Karpas-422 (cell line): ENCODE measurements around the gene MAST3. TPM values are rescaled to one million over a fixed set of nuclear protein-coding genes. Genes with fewer than 3 reads are reported as not detected.

ENCODE experiments used
- DNase-seq: peaks from one replicate; pipeline ENCODE4 v3.0.0-alpha.2; 2015
- H2AFZ ChIP-seq: fragments of 200-600 bp; sonication (generic); 2 replicates; pipeline ENCODE4 v1.6.1; 2014; ENCODE audit warnings: antibody characterized with exemption, low read length, mixed read lengths
- H3K27ac ChIP-seq: fragments of 200-600 bp; sonication (generic); 2 replicates; pipeline ENCODE4 v1.5.1; 2014; ENCODE audit warnings: mild to moderate bottlenecking, low read length, moderate library complexity
- H3K27me3 ChIP-seq: fragments of 200-600 bp; sonication (generic); 2 replicates; pipeline ENCODE4 v1.6.1; 2014; ENCODE audit warnings: low read length, mixed read lengths
- H3K36me3 ChIP-seq: fragments of 200-600 bp; sonication (generic); 2 replicates; pipeline ENCODE4 v1.6.1; 2014; ENCODE audit warnings: low read length, mixed read lengths; ENCODE audit not compliant: insufficient read depth
- H3K4me1 ChIP-seq: fragments of 200-600 bp; sonication (generic); 2 replicates; pipeline ENCODE4 v1.6.1; 2014; ENCODE audit warnings: mild to moderate bottlenecking, low read length, mixed read lengths
- H3K4me2 ChIP-seq: fragments of 200-600 bp; sonication (generic); 2 replicates; pipeline ENCODE4 v1.6.1; 2014; ENCODE audit warnings: low read length, low read depth, mild to moderate bottlenecking; ENCODE audit not compliant: poor library complexity, severe bottlenecking
- H3K4me3 ChIP-seq: fragments of 200-600 bp; sonication (generic); 2 replicates; pipeline ENCODE4 v1.5.1; 2014; ENCODE audit warnings: mild to moderate bottlenecking, antibody characterized with exemption, low read length, mixed read lengths
- H3K79me2 ChIP-seq: fragments of 200-600 bp; sonication (generic); 2 replicates; pipeline ENCODE4 v1.6.1; 2014; ENCODE audit warnings: mild to moderate bottlenecking, low read length, mixed read lengths
- H3K9ac ChIP-seq: fragments of 200-600 bp; sonication (generic); 2 replicates; pipeline ENCODE4 v1.6.0; 2014; ENCODE audit warnings: low read length
- H3K9me2 ChIP-seq: fragments of 200-600 bp; sonication (generic), shearing (Covaris generic); replicated peaks from 2 replicates; pipeline ENCODE4 v1.6.0; 2014; ENCODE audit warnings: mild to moderate bottlenecking, low read length, moderate library complexity; ENCODE audit not compliant: insufficient read depth
- H3K9me3 ChIP-seq: fragments of 300-700, 200-600 bp; sonication (generic); 2 replicates; pipeline ENCODE4 v1.6.1; 2014; ENCODE audit warnings: low read length, mixed read lengths
- H4K20me1 ChIP-seq: fragments of 200-600 bp; sonication (generic); 2 replicates; pipeline ENCODE4 v1.6.1; 2014; ENCODE audit warnings: mild to moderate bottlenecking, antibody characterized with exemption, low read length, low read depth; ENCODE audit not compliant: insufficient read depth
- total RNA-seq: library from RNA; depleted of rRNA; stranded (reverse); fragments of >200 nt; shearing (Covaris generic); gene quantifications from 2 replicates; pipeline ENCODE4 v1.2.3, GENCODE V29; 2014; ENCODE audit warnings: low replicate concordance

MAST3 gene
- total RNA-seq, 1 experiment from 2014 or later, result 7.7 TPM

GRCh38 chr19:18118420-18119012, 20.9 kb downstream of the MAST3 start:
- Histone ChIP-seq H3K36me3 (peaks cover 3% of the 10 kb centered on the region; the same call in 1 of the 2 replicates), H3K27ac (peak overlapping the region; percentile 41), H3K4me1 (peaks cover 30% of the 10 kb centered on the region), H3K9me3 (no peaks in the 10 kb centered on the region), H3K27me3 (no peaks in the 10 kb centered on the region), H3K9ac (peak overlapping the region; percentile 86), H3K9me2 (no peaks in the 10 kb centered on the region), H2AFZ (peak overlapping the region; percentile 25; the same call in 1 of the 2 replicates), H3K79me2 (peaks cover 22% of the 10 kb centered on the region), H4K20me1 (no peaks in the 10 kb centered on the region), H3K4me2 (peak overlapping the region; percentile 84), H3K4me3 (peak overlapping the region; percentile 90)
- no peak for DNase-seq

DNA sequence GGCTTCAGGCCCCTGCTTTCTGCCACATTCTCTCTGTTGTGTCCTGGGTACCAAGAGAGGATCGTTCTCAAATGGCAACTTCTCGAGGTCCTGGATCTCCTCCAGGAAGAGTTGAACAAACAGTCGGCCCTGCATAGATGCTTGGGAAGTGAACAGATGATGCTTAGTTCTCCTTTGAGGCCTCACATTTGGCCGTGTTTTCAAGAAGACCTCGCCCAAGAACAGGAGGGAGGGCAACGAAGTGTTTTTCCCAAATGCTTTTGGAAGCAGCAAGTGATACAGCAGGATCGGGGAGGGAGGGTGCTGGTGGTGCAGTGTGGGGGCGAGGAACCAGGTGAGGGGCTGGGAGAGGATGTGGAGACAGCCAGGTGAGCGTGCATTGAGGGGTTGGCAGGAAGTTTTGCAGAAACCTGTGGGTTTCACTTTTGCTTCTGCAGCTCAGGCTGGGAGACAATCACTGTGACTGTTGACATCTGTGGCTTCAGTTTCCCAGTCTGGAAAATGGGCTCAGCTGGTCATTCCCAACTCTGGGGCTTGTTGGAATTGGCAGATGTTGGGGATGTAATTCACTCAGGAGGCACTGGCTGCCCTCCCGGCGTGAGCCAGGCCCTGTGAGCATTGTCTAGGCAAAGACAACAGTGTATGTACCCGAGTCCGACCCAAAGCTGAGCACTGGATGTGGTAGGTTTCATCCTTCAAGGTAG, 21.6 kb downstream of the MAST3 start:
- Histone ChIP-seq H3K36me3 (peaks cover 6% of the 10 kb centered on the region), H3K9me2 (no peaks in the 10 kb centered on the region), H3K79me2 (peaks cover 22% of the 10 kb centered on the region), H3K4me3 (peak overlapping the region; percentile 90), H3K9ac (peak overlapping the region; percentile 86), H4K20me1 (no peaks in the 10 kb centered on the region), H3K27me3 (no peaks in the 10 kb centered on the region), H3K9me3 (no peaks in the 10 kb centered on the region), H3K4me1 (peaks cover 30% of the 10 kb centered on the region), H3K27ac (peak overlapping the region; percentile 41), H2AFZ (no peak overlapping the region), H3K4me2 (peak overlapping the region; percentile 84)
- DNase-seq, result no peak

DNA sequence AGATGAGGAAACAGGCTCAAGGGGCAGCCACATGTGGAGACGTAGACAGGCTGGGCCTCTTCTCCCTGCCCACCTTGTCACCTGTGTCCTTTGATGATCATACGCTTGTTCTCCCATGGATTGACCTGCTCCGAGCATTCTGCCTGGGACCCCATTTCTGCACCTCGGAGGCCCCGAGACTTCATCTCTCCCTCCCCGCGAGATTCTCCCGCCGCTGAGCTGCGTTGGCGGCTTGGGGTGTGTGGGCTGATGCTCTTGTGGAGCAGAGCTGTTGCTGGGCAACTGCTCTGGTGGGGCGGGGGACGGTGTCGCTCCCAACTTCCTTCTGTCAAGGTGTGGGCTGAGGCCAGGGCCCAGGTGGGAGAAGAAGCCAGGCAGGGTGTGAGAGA, 22.1 kb downstream of the MAST3 start:
- peak; percentile 69 for DNase-seq
- peak overlapping the region; percentile 84 for H3K4me2 ChIP-seq
- peaks cover 30% of the 10 kb centered on the region for H3K4me1 ChIP-seq

DNA sequence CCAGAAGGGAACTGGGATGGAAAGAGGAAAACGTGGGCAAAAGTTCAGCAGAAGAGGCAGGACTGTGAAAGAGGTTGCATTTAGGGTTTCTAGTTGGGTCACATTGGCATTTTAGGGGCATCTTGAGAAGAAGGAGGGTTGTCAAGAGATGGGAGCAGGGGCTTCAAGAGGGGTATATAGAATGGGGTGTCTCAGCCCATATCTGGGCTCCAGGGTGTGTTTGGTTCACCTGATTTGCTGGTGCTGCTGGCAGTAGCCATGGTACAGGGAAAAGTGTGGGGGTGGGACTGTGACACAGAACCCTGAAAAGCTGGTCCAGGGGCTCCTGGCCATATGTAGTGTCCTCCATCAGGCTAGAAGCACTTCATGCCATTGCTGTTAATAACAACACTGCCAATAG, 22.5 kb downstream of the MAST3 start:
- H4K20me1 ChIP-seq, result no peaks in the 10 kb centered on the region

More for the DNA sequence above, 22.1 kb downstream of the MAST3 start:
- Histone ChIP-seq H2AFZ (no peak overlapping the region), H3K27me3 (no peaks in the 10 kb centered on the region), H3K4me3 (peak overlapping the region; percentile 90), H4K20me1 (no peaks in the 10 kb centered on the region), H3K9me2 (no peaks in the 10 kb centered on the region), H3K27ac (peak overlapping the region; percentile 41; the same call in 1 of the 2 replicates), H3K36me3 (peaks cover 7% of the 10 kb centered on the region), H3K79me2 (peaks cover 22% of the 10 kb centered on the region), H3K9ac (peak overlapping the region; percentile 86), H3K9me3 (no peaks in the 10 kb centered on the region)

DNA sequence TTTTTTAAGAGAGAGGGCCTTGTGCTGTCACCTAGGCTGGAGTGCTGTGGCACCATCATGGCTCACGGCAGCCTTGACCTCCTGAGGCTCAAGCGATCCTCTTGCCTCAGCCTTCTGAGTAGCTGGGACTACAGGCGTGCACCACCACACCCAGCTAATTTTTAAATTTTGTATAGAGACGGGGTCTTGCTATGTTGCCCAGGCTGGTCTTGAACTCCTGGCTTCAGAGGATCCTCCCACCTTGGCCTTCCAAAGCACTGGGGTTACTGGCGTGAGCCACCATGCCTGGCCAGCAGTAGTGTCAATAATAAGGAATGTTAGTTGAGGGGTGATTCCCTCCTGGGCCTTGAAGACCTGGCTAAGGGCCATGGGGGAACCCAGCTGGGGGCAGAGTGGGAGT, 23.6 kb downstream of the MAST3 start:
- peaks cover 22% of the 10 kb centered on the region for H3K79me2 ChIP-seq
- no peak for DNase-seq
- H3K4me1 ChIP-seq, result peaks cover 30% of the 10 kb centered on the region
- H4K20me1 ChIP-seq, result no peaks in the 10 kb centered on the region
- no peaks in the 10 kb centered on the region for H3K9me2 ChIP-seq
- H2AFZ ChIP-seq, result no peak overlapping the region
- H3K9ac ChIP-seq, result no peak overlapping the region
- H3K27me3 ChIP-seq, result no peaks in the 10 kb centered on the region
- H3K4me3 ChIP-seq, result no peak overlapping the region
- no peaks in the 10 kb centered on the region for H3K9me3 ChIP-seq
- H3K27ac ChIP-seq, result no peak overlapping the region
- H3K4me2 ChIP-seq, result no peak overlapping the region
- peaks cover 7% of the 10 kb centered on the region for H3K36me3 ChIP-seq

More for the DNA sequence above, 22.5 kb downstream of the MAST3 start:
- DNase-seq, result no peak
- peaks cover 30% of the 10 kb centered on the region for H3K4me1 ChIP-seq
- H3K4me2 ChIP-seq, result peak overlapping the region; percentile 84
- no peaks in the 10 kb centered on the region for H3K27me3 ChIP-seq
- peaks cover 7% of the 10 kb centered on the region for H3K36me3 ChIP-seq
- peak overlapping the region; percentile 90; the same call in 1 of the 2 replicates for H3K4me3 ChIP-seq
- H2AFZ ChIP-seq, result no peak overlapping the region
- no peaks in the 10 kb centered on the region for H3K9me3 ChIP-seq
- peak overlapping the region; percentile 86 for H3K9ac ChIP-seq
- H3K9me2 ChIP-seq, result no peaks in the 10 kb centered on the region
- H3K79me2 ChIP-seq, result peaks cover 22% of the 10 kb centered on the region
- H3K27ac ChIP-seq, result peak overlapping the region; percentile 41; the same call in 1 of the 2 replicates

GRCh38 chr19:18122424-18122823, 24.8 kb downstream of the MAST3 start:
- Histone ChIP-seq H3K9ac (no peak overlapping the region), H3K9me2 (no peaks in the 10 kb centered on the region), H4K20me1 (no peaks in the 10 kb centered on the region), H3K4me1 (peaks cover 22% of the 10 kb centered on the region), H3K9me3 (no peaks in the 10 kb centered on the region), H3K4me2 (no peak overlapping the region), H2AFZ (no peak overlapping the region), H3K27ac (no peak overlapping the region), H3K36me3 (peaks cover 7% of the 10 kb centered on the region), H3K79me2 (peaks cover 22% of the 10 kb centered on the region), H3K4me3 (no peak overlapping the region), H3K27me3 (no peaks in the 10 kb centered on the region)
- DNase-seq, result no peak

- no peaks in the 10 kb centered on the region for H3K9me3 ChIP-seq
- no peak for DNase-seq
- H3K4me3 ChIP-seq, result no peak overlapping the region
- H3K9ac ChIP-seq, result no peak overlapping the region
- H3K4me1 ChIP-seq, result peaks cover 21% of the 10 kb centered on the region
- H3K9me2 ChIP-seq, result no peaks in the 10 kb centered on the region
- H3K36me3 ChIP-seq, result peaks cover 7% of the 10 kb centered on the region
- no peaks in the 10 kb centered on the region for H3K27me3 ChIP-seq
- H3K4me2 ChIP-seq, result no peak overlapping the region
- no peak overlapping the region for H2AFZ ChIP-seq
- no peaks in the 10 kb centered on the region for H4K20me1 ChIP-seq
- H3K27ac ChIP-seq, result no peak overlapping the region
- H3K79me2 ChIP-seq, result peaks cover 21% of the 10 kb centered on the region
Observed at GRCh38 chr19:18122860-18123795, 25.6 kb downstream of the MAST3 start.

DNA sequence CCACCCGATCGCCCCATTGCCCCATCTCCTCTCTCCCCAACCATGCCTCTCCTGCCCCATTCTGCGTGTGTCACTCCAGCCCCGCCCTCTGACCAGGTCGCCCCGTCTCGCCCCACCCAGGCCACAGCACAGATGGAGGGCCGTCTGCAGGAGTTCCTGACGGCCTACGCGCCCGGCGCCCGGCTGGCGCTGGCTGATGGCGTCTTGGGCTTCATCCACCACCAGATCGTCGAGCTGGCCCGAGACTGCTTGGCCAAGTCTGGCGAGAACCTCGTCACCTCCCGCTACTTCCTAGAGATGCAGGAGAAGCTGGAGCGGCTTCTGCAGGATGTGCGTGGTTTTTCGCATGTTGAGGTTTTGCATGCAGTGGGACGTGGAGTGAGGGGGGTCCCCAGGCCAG, 26.2 kb downstream of the MAST3 start:
- Histone ChIP-seq H3K27me3 (no peaks in the 10 kb centered on the region), H3K9me2 (no peaks in the 10 kb centered on the region), H3K9me3 (no peaks in the 10 kb centered on the region), H4K20me1 (no peaks in the 10 kb centered on the region), H3K9ac (no peak overlapping the region), H3K79me2 (peaks cover 14% of the 10 kb centered on the region), H2AFZ (no peak overlapping the region), H3K4me3 (no peak overlapping the region), H3K4me1 (peaks cover 14% of the 10 kb centered on the region), H3K27ac (no peak overlapping the region), H3K4me2 (no peak overlapping the region), H3K36me3 (peaks cover 7% of the 10 kb centered on the region)
- DNase-seq, result no peak
